A549 (cell line): ENCODE data around the gene GAGE12C. TPM values are rescaled to one million over a fixed set of nuclear protein-coding genes. Genes with fewer than 3 reads are reported as not detected.
"Not testable (repeated sequence)": the region's sequence is repeated elsewhere in the genome, so short reads cannot be mapped to it uniquely, and the experiment has no call there.

ENCODE experiments used
- ATAC-seq, 2 experiments: fragments of 200-7000 bp in 1 of 2; fragments of >200 bp in 1 of 2; cut with Nextera tagmentation in 1 of 2; cut with Tn5 transposase in 1 of 2; 3 replicates each; pipeline versions ENCODE4 v1.8.0 to v1.9.1; 2018 to 2020; ENCODE audit warnings: mild to moderate bottlenecking in 1 of 2, moderate library complexity in 1 of 2
- CTCF ChIA-PET: fragments of 300-600 bp; sonication (Branson Sonifier 250); formaldehyde crosslinking; extraction: SDS; loops from one replicate; lab custom pipeline; 2021; ENCODE audit warnings: antibody characterized with exemption, inconsistent platforms; lab: Yijun Ruan, JAX
- POLR2A ChIA-PET: fragments of 350-600 bp; formaldehyde crosslinking; extraction: SDS; loops from one replicate; lab custom pipeline; 2021; ENCODE audit warnings: antibody characterized with exemption, inconsistent platforms; lab: Yijun Ruan, JAX
- DNase-seq, 2 experiments: peaks; one replicate each; pipeline versions ENCODE4 v3.0.0 to v3.0.0-alpha.2; 2011 to 2016; ENCODE audit warnings: low read depth in 1 of 2, low spot score in 1 of 2
- FAIRE-seq: peaks from 2 replicates; lab custom pipeline; 2011; peaks lifted over from hg19 to GRCh38; lab: Jason Lieb, UNC
- H3K27ac ChIP-seq, 2 experiments: fragments of >200 bp; sonication (Bioruptor Twin); formaldehyde crosslinking; 3 replicates each; pipeline ENCODE4 v1.5.1; 2016 to 2017
- H3K4me1 ChIP-seq: fragments of >200 bp; sonication (Bioruptor Twin); formaldehyde crosslinking; 3 replicates; pipeline ENCODE4 v1.6.1; 2016
- H3K4me2 ChIP-seq: fragments of >200 bp; sonication (Bioruptor Twin); formaldehyde crosslinking; 3 replicates; pipeline ENCODE4 v1.6.1; 2016
- H3K4me3 ChIP-seq: fragments of >200 bp; sonication (Bioruptor Twin); formaldehyde crosslinking; 3 replicates; pipeline ENCODE4 v1.5.1; 2016
- H3K9me3 ChIP-seq: fragments of >200 bp; sonication (Bioruptor Twin); formaldehyde crosslinking; 3 replicates; pipeline ENCODE4 v1.6.1; 2016
- WGBS: methylation state at CpG from one replicate; pipeline ENCODE4 v1.1.6; 2017; ENCODE audit errors: missing lambda C conversion rate; 5-methylcytosine and 5-hydroxymethylcytosine counted together
- polyA minus RNA-seq: library from RNA; depleted of rRNA, polyadenylated mRNA; stranded (reverse); fragments of >200 nt; gene quantifications from 2 replicates; pipeline ENCODE4 v1.2.3, GENCODE V29; 2011; rRNA and poly(A)+ RNA removed
- polyA plus RNA-seq, 4 experiments: library from polyadenylated mRNA; depleted of rRNA in 3 of 4; stranded (reverse); fragments of >200 nt; fragmentation: RNase III in 1 of 4; extraction: RNeasy Plus Mini Kit Qiagen cat#74134 plus additional on column Dnase treatment in 1 of 4; gene quantifications; 2 replicates in 3 of 4; 3 replicates in 1 of 4; pipeline ENCODE4 v1.2.3, GENCODE V29; 2011 to 2017
- small RNA-seq, 6 experiments: library from RNA; depleted of rRNA; stranded (forward); fragments of <200 nt; gene quantifications; one replicate each; pipeline ENCODE3, GENCODE V24; 2012

Gene GAGE12C, protein sequence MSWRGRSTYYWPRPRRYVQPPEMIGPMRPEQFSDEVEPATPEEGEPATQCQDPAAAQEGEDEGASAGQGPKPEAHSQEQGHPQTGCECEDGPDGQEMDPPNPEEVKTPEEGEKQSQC
- polyA plus RNA-seq (2011; rRNA removed) (not detected in 2 replicates), polyA plus RNA-seq (2017; fragmentation: RNase III; extraction: RNeasy Plus Mini Kit Qiagen cat#74134 plus additional on column Dnase treatment) (not detected in 3 replicates), polyA minus RNA-seq (not detected in 2 replicates)
- polyA plus RNA-seq (2012; cell fraction: cytosol; rRNA removed): not detected in 2 replicates
- polyA plus RNA-seq (2012; cell fraction: nucleus; rRNA removed): not detected in 2 replicates

DNA sequence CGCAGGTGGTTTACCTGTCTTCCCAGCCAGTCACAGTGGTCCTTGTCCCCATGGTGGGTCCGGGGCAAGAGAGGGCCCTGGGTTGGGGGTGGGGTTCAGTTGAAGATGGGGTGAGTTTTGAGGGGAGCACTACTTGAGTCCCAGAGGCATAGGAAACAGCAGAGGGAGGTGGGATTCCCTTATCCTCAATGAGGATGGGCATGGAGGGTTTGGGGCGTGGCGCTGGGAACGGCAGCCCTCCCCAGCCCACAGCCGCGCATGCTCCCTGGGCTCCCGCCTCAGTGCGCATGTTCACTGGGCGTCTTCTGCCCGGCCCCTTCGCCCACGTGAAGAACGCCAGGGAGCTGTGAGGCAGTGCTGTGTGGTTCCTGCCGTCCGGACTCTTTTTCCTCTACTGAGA, at the start of gene GAGE12C:
TSS of gene GAGE12C (plus strand) at position 301 of the 400 bp plus-strand sequence. CDS start 1,155 bp downstream, outside the sequence.
- H3K4me3 ChIP-seq, ATAC-seq, CTCF ChIA-PET, FAIRE-seq, H3K9me3 ChIP-seq, H3K4me1 ChIP-seq, POLR2A ChIA-PET, DNase-seq, H3K4me2 ChIP-seq, H3K27ac ChIP-seq: not testable (repeated sequence)
- no CpG with 5 or more reads among the region's 16 CpGs for WGBS

DNA sequence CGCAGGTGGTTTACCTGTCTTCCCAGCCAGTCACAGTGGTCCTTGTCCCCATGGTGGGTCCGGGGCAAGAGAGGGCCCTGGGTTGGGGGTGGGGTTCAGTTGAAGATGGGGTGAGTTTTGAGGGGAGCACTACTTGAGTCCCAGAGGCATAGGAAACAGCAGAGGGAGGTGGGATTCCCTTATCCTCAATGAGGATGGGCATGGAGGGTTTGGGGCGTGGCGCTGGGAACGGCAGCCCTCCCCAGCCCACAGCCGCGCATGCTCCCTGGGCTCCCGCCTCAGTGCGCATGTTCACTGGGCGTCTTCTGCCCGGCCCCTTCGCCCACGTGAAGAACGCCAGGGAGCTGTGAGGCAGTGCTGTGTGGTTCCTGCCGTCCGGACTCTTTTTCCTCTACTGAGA, 9.5 kb downstream of the GAGE12C start, which contains the start of gene GAGE12D:
TSS of gene GAGE12D (plus strand) at position 301 of the 400 bp plus-strand sequence. CDS start 1,155 bp downstream, outside the sequence.
- FAIRE-seq, H3K4me2 ChIP-seq, ATAC-seq, POLR2A ChIA-PET, H3K4me1 ChIP-seq, H3K27ac ChIP-seq, CTCF ChIA-PET, DNase-seq, H3K9me3 ChIP-seq, H3K4me3 ChIP-seq: not testable (repeated sequence)
- WGBS: no CpG with 5 or more reads among the region's 16 CpGs

DNA sequence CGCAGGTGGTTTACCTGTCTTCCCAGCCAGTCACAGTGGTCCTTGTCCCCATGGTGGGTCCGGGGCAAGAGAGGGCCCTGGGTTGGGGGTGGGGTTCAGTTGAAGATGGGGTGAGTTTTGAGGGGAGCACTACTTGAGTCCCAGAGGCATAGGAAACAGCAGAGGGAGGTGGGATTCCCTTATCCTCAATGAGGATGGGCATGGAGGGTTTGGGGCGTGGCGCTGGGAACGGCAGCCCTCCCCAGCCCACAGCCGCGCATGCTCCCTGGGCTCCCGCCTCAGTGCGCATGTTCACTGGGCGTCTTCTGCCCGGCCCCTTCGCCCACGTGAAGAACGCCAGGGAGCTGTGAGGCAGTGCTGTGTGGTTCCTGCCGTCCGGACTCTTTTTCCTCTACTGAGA, 19.0 kb downstream of the GAGE12C start, which contains the start of gene GAGE12E:
TSS of gene GAGE12E (plus strand) at position 301 of the 400 bp plus-strand sequence. CDS start 1,155 bp downstream, outside the sequence.
- FAIRE-seq: not testable (repeated sequence)

DNA sequence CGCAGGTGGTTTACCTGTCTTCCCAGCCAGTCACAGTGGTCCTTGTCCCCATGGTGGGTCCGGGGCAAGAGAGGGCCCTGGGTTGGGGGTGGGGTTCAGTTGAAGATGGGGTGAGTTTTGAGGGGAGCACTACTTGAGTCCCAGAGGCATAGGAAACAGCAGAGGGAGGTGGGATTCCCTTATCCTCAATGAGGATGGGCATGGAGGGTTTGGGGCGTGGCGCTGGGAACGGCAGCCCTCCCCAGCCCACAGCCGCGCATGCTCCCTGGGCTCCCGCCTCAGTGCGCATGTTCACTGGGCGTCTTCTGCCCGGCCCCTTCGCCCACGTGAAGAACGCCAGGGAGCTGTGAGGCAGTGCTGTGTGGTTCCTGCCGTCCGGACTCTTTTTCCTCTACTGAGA, 28.6 kb downstream of the GAGE12C start, which contains the start of gene GAGE12F:
TSS of gene GAGE12F (plus strand) at position 301 of the 400 bp plus-strand sequence. CDS start 1,155 bp downstream, outside the sequence.
- H3K4me1 ChIP-seq, FAIRE-seq, DNase-seq, ATAC-seq, POLR2A ChIA-PET, CTCF ChIA-PET, H3K4me3 ChIP-seq, H3K27ac ChIP-seq, H3K9me3 ChIP-seq, H3K4me2 ChIP-seq: not testable (repeated sequence)
- WGBS: no CpG with 5 or more reads among the region's 16 CpGs

More for the DNA sequence above, 19.0 kb downstream of the GAGE12C start, which contains the start of gene GAGE12E:
- H3K9me3 ChIP-seq, H3K4me2 ChIP-seq, ATAC-seq, H3K4me3 ChIP-seq, POLR2A ChIA-PET, DNase-seq, H3K4me1 ChIP-seq, H3K27ac ChIP-seq, CTCF ChIA-PET: not testable (repeated sequence)
- WGBS: no CpG with 5 or more reads among the region's 16 CpGs

GRCh38 chrX:49568728-49569127, 36.8 kb downstream of the GAGE12C start:
- ATAC-seq, CTCF ChIA-PET, DNase-seq, H3K9me3 ChIP-seq, POLR2A ChIA-PET, H3K4me2 ChIP-seq, H3K4me1 ChIP-seq, FAIRE-seq, H3K27ac ChIP-seq, H3K4me3 ChIP-seq: not testable (repeated sequence)
- no CpG with 5 or more reads among the region's 11 CpGs for WGBS

DNA sequence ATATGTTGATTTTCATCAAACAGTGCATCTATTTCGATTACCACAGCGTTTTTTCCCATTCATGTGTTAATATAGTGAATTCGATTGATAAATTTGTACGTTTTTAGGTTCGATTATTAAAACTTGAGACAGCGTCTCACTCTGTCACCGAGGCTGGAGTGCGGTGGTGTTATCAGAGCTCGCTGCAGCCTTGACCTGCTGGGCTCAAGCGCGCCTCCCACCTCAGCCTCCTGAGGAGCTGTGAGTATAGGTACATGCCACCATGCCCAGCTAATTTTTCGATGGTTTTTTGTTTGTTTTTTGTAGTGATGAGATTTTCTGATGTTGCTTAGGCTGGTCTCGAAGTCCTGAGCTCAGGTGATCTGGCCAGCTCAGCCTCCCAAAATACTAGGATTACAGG, 37.2 kb downstream of the GAGE12C start:
- H3K4me1 ChIP-seq, CTCF ChIA-PET, H3K4me3 ChIP-seq, DNase-seq, ATAC-seq, POLR2A ChIA-PET, FAIRE-seq, H3K27ac ChIP-seq, H3K9me3 ChIP-seq, H3K4me2 ChIP-seq: not testable (repeated sequence)
- WGBS: no CpG with 5 or more reads among the region's 13 CpGs

DNA sequence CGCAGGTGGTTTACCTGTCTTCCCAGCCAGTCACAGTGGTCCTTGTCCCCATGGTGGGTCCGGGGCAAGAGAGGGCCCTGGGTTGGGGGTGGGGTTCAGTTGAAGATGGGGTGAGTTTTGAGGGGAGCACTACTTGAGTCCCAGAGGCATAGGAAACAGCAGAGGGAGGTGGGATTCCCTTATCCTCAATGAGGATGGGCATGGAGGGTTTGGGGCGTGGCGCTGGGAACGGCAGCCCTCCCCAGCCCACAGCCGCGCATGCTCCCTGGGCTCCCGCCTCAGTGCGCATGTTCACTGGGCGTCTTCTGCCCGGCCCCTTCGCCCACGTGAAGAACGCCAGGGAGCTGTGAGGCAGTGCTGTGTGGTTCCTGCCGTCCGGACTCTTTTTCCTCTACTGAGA, 38.1 kb downstream of the GAGE12C start, which contains the start of gene GAGE12G:
TSS of gene GAGE12G (plus strand) at position 301 of the 400 bp plus-strand sequence. CDS start 1,155 bp downstream, outside the sequence.
- H3K4me3 ChIP-seq, H3K27ac ChIP-seq, CTCF ChIA-PET, H3K4me2 ChIP-seq, POLR2A ChIA-PET, DNase-seq, FAIRE-seq, ATAC-seq, H3K4me1 ChIP-seq, H3K9me3 ChIP-seq: not testable (repeated sequence)
- WGBS: no CpG with 5 or more reads among the region's 16 CpGs

- H3K4me1 ChIP-seq, POLR2A ChIA-PET, CTCF ChIA-PET, ATAC-seq, H3K9me3 ChIP-seq, H3K4me3 ChIP-seq, H3K4me2 ChIP-seq, H3K27ac ChIP-seq, DNase-seq, FAIRE-seq: not testable (repeated sequence)
- no CpG with 5 or more reads among the region's 16 CpGs for WGBS
Measured at GRCh38 chrX:49579649-49580048, 47.7 kb downstream of the GAGE12C start, which contains the start of gene GAGE12H. Gene GAGE12H, plus strand, starts transcription at chrX:49579949. Its CDS starts 1,155 bp downstream, at chrX:49581104.

Small RNAs within 50 kb of the gene (small RNA-seq; reads per million reads assigned to genes)
- gene GAGE12B: 0 reads per million in 6 experiments

Other genes starting within 250 kb of the GAGE12C start
- not detected in 2 replicates for gene GAGE10, start 228.5 kb upstream of the GAGE12C start, polyA plus RNA-seq (2011; rRNA removed)
- not detected in 3 replicates for gene GAGE10, start 228.5 kb upstream of the GAGE12C start, polyA plus RNA-seq (2017; fragmentation: RNase III; extraction: RNeasy Plus Mini Kit Qiagen cat#74134 plus additional on column Dnase treatment)
- gene GAGE12J, start 210.1 kb upstream of the GAGE12C start, polyA plus RNA-seq (2011; rRNA removed): not detected in 2 replicates
- not detected in 3 replicates for gene GAGE12J, start 210.1 kb upstream of the GAGE12C start, polyA plus RNA-seq (2017; fragmentation: RNase III; extraction: RNeasy Plus Mini Kit Qiagen cat#74134 plus additional on column Dnase treatment)
- gene GAGE13, start 200.6 kb upstream of the GAGE12C start, polyA plus RNA-seq (2011; rRNA removed): not detected in 2 replicates
- not detected in 3 replicates for gene GAGE13, start 200.6 kb upstream of the GAGE12C start, polyA plus RNA-seq (2017; fragmentation: RNase III; extraction: RNeasy Plus Mini Kit Qiagen cat#74134 plus additional on column Dnase treatment)
- not detected in 2 replicates for gene GAGE12D, start 9.6 kb downstream of the GAGE12C start, polyA plus RNA-seq (2011; rRNA removed)
- gene GAGE12D, start 9.6 kb downstream of the GAGE12C start, polyA plus RNA-seq (2017; fragmentation: RNase III; extraction: RNeasy Plus Mini Kit Qiagen cat#74134 plus additional on column Dnase treatment): not detected in 3 replicates
- not detected in 2 replicates for gene GAGE12E, start 19.1 kb downstream of the GAGE12C start, polyA plus RNA-seq (2011; rRNA removed)
- not detected in 3 replicates for gene GAGE12E, start 19.1 kb downstream of the GAGE12C start, polyA plus RNA-seq (2017; fragmentation: RNase III; extraction: RNeasy Plus Mini Kit Qiagen cat#74134 plus additional on column Dnase treatment)
- not detected in 2 replicates for gene GAGE12F, start 28.7 kb downstream of the GAGE12C start, polyA plus RNA-seq (2011; rRNA removed)
- gene GAGE12F, start 28.7 kb downstream of the GAGE12C start, polyA plus RNA-seq (2017; fragmentation: RNase III; extraction: RNeasy Plus Mini Kit Qiagen cat#74134 plus additional on column Dnase treatment): not detected in 3 replicates
- gene GAGE12G, start 38.2 kb downstream of the GAGE12C start, polyA plus RNA-seq (2011; rRNA removed): not detected in 2 replicates
- not detected in 3 replicates for gene GAGE12G, start 38.2 kb downstream of the GAGE12C start, polyA plus RNA-seq (2017; fragmentation: RNase III; extraction: RNeasy Plus Mini Kit Qiagen cat#74134 plus additional on column Dnase treatment)
- not detected in 2 replicates for gene GAGE12H, start 47.8 kb downstream of the GAGE12C start, polyA plus RNA-seq (2011; rRNA removed)
- not detected in 3 replicates for gene GAGE12H, start 47.8 kb downstream of the GAGE12C start, polyA plus RNA-seq (2017; fragmentation: RNase III; extraction: RNeasy Plus Mini Kit Qiagen cat#74134 plus additional on column Dnase treatment)
- not detected in 2 replicates for gene GAGE2A, start 57.3 kb downstream of the GAGE12C start, polyA plus RNA-seq (2011; rRNA removed)
- gene GAGE2A, start 57.3 kb downstream of the GAGE12C start, polyA plus RNA-seq (2017; fragmentation: RNase III; extraction: RNeasy Plus Mini Kit Qiagen cat#74134 plus additional on column Dnase treatment): not detected in 3 replicates
- gene GAGE1, start 66.8 kb downstream of the GAGE12C start, polyA plus RNA-seq (2011; rRNA removed): not detected in 2 replicates
- gene GAGE1, start 66.8 kb downstream of the GAGE12C start, polyA plus RNA-seq (2017; fragmentation: RNase III; extraction: RNeasy Plus Mini Kit Qiagen cat#74134 plus additional on column Dnase treatment): not detected in 3 replicates
- gene PAGE1, start 163.8 kb downstream of the GAGE12C start, polyA plus RNA-seq (2011; rRNA removed): 0.17 and 0.26 TPM in 2 replicates
- 0.16 TPM in 1 of 3 replicates, not detected in the others for gene PAGE1, start 163.8 kb downstream of the GAGE12C start, polyA plus RNA-seq (2017; fragmentation: RNase III; extraction: RNeasy Plus Mini Kit Qiagen cat#74134 plus additional on column Dnase treatment)